Erythroblast (primary cell): ENCODE data around the gene HSPBP1.

Experiments used
- GATA1 ChIP-seq: IDR thresholded peaks from 2 replicates; pipeline ENCODE4 v1.6.1; 2011; ENCODE audit warnings: low read depth, mild to moderate bottlenecking, control low read depth, low read length, moderate library complexity
- POLR2A ChIP-seq: IDR thresholded peaks from 2 replicates; pipeline ENCODE4 v1.6.1; 2011; ENCODE audit warnings: mild to moderate bottlenecking, low read length

DNA sequence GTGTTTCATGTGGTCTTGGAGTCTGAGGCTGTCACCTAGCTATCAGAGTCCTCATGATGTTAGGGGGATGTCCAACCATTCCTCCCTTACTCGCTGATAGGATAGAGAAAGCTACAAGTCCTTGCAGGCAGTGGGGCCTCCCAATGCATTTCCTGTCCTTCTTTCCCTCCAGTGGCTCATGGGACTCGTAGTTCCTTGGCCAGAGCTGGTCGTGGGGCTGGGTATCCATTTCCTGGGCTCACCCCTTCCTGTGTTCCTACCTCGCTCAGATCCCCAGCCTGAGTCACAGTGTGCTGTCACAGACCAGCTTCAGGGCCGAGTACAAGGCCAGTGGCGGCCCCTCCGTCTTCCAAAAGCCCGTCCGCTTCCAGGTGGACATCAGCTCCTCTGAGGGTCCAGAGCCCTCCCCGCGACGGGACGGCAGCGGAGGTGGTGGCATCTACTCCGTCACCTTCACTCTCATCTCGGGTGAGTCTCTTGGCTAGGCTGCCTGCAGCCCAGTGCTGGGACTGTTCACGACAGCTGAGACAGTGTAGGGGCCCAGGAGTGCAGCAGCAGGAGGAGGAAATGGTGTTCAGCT, 26.2 kb upstream of the HSPBP1 start:
- TF ChIP-seq POLR2A (no peak), GATA1 (no peak)
